ENCODE results near the gene TRIM44.

TRIM44 gene

GRCh38 chr11:35820614-35821013 lies 158.0 kb downstream of the TRIM44 start:
- Histone ChIP-seq H3K36me3 (ENCODE audit: low read length) (no peaks in the 10 kb centered on the region), H2AFZ (ENCODE audit: low read depth, low read length, severe bottlenecking) (no peak overlapping the region), H3K9me3 (ENCODE audit: insufficient read depth, low read length) (no peaks in the 10 kb centered on the region), H3K4me3 (ENCODE audit: insufficient read depth, low read length, poor library complexity, severe bottlenecking) (no peak overlapping the region), H3K9ac (ENCODE audit: low read length) (no peak overlapping the region), H3K9me2 (replicated peaks; ENCODE audit: insufficient read depth, low read length) (no peaks in the 10 kb centered on the region), H4K20me1 (ENCODE audit: low read depth, low read length) (no peaks in the 10 kb centered on the region), H3K4me2 (ENCODE audit: low read depth, low read length, poor library complexity, severe bottlenecking) (no peak overlapping the region), H3K27ac (ENCODE audit: low read depth, low read length) (no peak overlapping the region), H3K79me2 (ENCODE audit: insufficient read depth, low read length) (no peaks in the 10 kb centered on the region), H3K27me3 (ENCODE audit: low read length) (no peaks in the 10 kb centered on the region), H3F3A (ENCODE audit: insufficient read depth) (no peaks in the 10 kb centered on the region)
- no peak for TF ChIP-seq EZH2phosphoT487 (conservative IDR thresholded peaks at IDR 0.05; ENCODE audit: low read length)
- TF ChIP-seq CTCF (IDR thresholded peaks at IDR 0.05; ENCODE audit: insufficient read depth, low read length, poor library complexity, severe bottlenecking): no peak

DNA sequence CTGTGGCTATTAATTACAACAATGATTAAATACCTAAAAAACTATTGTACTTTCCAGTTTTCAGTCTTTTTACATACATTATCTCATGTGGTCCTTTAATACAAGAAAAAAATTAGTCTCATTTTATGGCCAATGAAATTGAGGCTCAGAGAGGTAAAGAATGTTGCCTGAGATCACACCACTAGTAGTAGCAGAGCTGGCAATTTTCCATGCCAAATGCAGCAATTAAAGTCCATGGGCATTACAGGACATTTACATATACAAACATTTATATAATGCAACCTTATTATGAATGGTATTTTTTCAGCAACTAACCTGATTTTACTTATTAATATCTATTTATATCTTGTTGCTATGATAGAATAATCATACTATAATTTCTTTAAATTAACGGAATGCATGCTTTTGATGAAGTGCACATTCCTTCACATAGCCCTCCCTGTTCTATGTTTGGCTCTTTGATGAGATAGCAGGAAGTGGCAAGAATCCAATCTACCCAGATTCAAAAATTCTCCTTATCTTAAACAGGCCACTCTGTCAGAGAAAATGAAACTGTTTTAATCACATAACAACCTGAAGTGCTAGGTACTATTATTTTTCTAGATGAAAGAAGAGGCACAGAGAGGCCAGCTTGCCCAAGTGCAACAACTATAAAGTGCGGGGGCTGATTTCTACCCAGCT lies 160.4 kb downstream of the TRIM44 start:
- no peak overlapping the region for H3K4me3 ChIP-seq (ENCODE audit: insufficient read depth, low read length, poor library complexity, severe bottlenecking)
- no peak overlapping the region for H3K27ac ChIP-seq (ENCODE audit: low read depth, low read length)
- H3F3A ChIP-seq (ENCODE audit: insufficient read depth): no peaks in the 10 kb centered on the region
- H3K9me2 ChIP-seq (replicated peaks; ENCODE audit: insufficient read depth, low read length): no peaks in the 10 kb centered on the region
- H3K4me2 ChIP-seq (ENCODE audit: low read depth, low read length, poor library complexity, severe bottlenecking): no peak overlapping the region
- no peaks in the 10 kb centered on the region for H4K20me1 ChIP-seq (ENCODE audit: low read depth, low read length)
- H3K9ac ChIP-seq (ENCODE audit: low read length): no peak overlapping the region
- no peaks in the 10 kb centered on the region for H3K36me3 ChIP-seq (ENCODE audit: low read length)
- no peaks in the 10 kb centered on the region for H3K27me3 ChIP-seq (ENCODE audit: low read length)
- H3K79me2 ChIP-seq (ENCODE audit: insufficient read depth, low read length): no peaks in the 10 kb centered on the region
- TF ChIP-seq CTCF (IDR thresholded peaks at IDR 0.05; ENCODE audit: insufficient read depth, low read length, poor library complexity, severe bottlenecking): no peak
- no peak for TF ChIP-seq EZH2phosphoT487 (conservative IDR thresholded peaks at IDR 0.05; ENCODE audit: low read length)
- no peak overlapping the region for H2AFZ ChIP-seq (ENCODE audit: low read depth, low read length, severe bottlenecking)
- H3K9me3 ChIP-seq (ENCODE audit: insufficient read depth, low read length): no peaks in the 10 kb centered on the region

GRCh38 chr11:35823742-35824298 lies 161.2 kb downstream of the TRIM44 start:
- TF ChIP-seq EZH2phosphoT487 (conservative IDR thresholded peaks at IDR 0.05; ENCODE audit: low read length) (no peak), CTCF (IDR thresholded peaks at IDR 0.05; ENCODE audit: insufficient read depth, low read length, poor library complexity, severe bottlenecking) (no peak)
- H3K4me2 ChIP-seq (ENCODE audit: low read depth, low read length, poor library complexity, severe bottlenecking): no peak overlapping the region
- no peaks in the 10 kb centered on the region for H3K79me2 ChIP-seq (ENCODE audit: insufficient read depth, low read length)
- H3K4me3 ChIP-seq (ENCODE audit: insufficient read depth, low read length, poor library complexity, severe bottlenecking): no peak overlapping the region
- no peaks in the 10 kb centered on the region for H3K27me3 ChIP-seq (ENCODE audit: low read length)
- no peak overlapping the region for H2AFZ ChIP-seq (ENCODE audit: low read depth, low read length, severe bottlenecking)
- no peak overlapping the region for H3K27ac ChIP-seq (ENCODE audit: low read depth, low read length)
- H3K9ac ChIP-seq (ENCODE audit: low read length): no peak overlapping the region
- H4K20me1 ChIP-seq (ENCODE audit: low read depth, low read length): no peaks in the 10 kb centered on the region
- H3F3A ChIP-seq (ENCODE audit: insufficient read depth): no peaks in the 10 kb centered on the region
- no peaks in the 10 kb centered on the region for H3K36me3 ChIP-seq (ENCODE audit: low read length)
- H3K9me3 ChIP-seq (ENCODE audit: insufficient read depth, low read length): no peaks in the 10 kb centered on the region
- H3K9me2 ChIP-seq (replicated peaks; ENCODE audit: insufficient read depth, low read length): no peaks in the 10 kb centered on the region

Measured in SU-DHL-6 (cell line).